Gastrocnemius medialis (tissue), 4 donors: ENCODE results near the gene BHLHA15. TPM values are rescaled to one million over a fixed set of nuclear protein-coding genes. Genes with fewer than 3 reads are reported as not detected.
A peak's percentile ranks its signal among the peaks of the same experiment; 100 is the strongest.

Experiments used
- ATAC-seq, 2 donors: fragments of 150-250 bp; one replicate each; pipeline ENCODE4 v1.9.1; 2016
- DNase-seq, 2 donors: peaks; one replicate each; pipeline ENCODE4 v3.0.0-alpha.2; 2019
- H3K27ac ChIP-seq, 4 donors: fragments of 200-600 bp; sonication (generic); 1 replicate in 1 of 4; 2 replicates in 3 of 4; pipeline ENCODE4 v1.5.1; 2016 to 2018; ENCODE audit warnings: mild to moderate bottlenecking in 2 of 4, moderate library complexity in 1 of 4
- H3K27me3 ChIP-seq, 3 donors: fragments of 200-600 bp; sonication (generic) in 2 of 3; 1 replicate in 1 of 3; 2 replicates in 2 of 3; pipeline versions ENCODE4 v1.5.1 to v1.6.0; 2016 to 2019; ENCODE audit warnings: mild to moderate bottlenecking in 1 of 3, moderate library complexity in 1 of 3
- H3K36me3 ChIP-seq, 2 donors: fragments of 200-600 bp; sonication (generic) in 1 of 2; one replicate each; pipeline ENCODE4 v1.5.1; 2017 to 2018
- H3K4me1 ChIP-seq, 2 donors: fragments of 200-600 bp; sonication (generic) in 1 of 2; one replicate each; pipeline ENCODE4 v1.5.1; 2016 to 2017; ENCODE audit warnings: mild to moderate bottlenecking in 2 of 2
- H3K4me3 ChIP-seq, 4 donors: fragments of 200-600 bp; sonication (generic) in 3 of 4; 1 replicate in 1 of 4; 2 replicates in 3 of 4; pipeline ENCODE4 v1.5.1; 2016 to 2019; ENCODE audit warnings: mild to moderate bottlenecking in 2 of 4
- H3K9me3 ChIP-seq, 3 donors: fragments of 200-600 bp; sonication (generic) in 2 of 3; 1 replicate in 1 of 3; 2 replicates in 2 of 3; pipeline ENCODE4 v1.5.1; 2016 to 2019
- POLR2A ChIP-seq, 2 donors: fragments of 450-650 bp; IDR thresholded peaks; one replicate each; pipeline ENCODE4 v1.6.1; 2017; ENCODE audit warnings: antibody characterized with exemption in 2 of 2, mild to moderate bottlenecking in 2 of 2, moderate library complexity in 2 of 2
- in situ Hi-C, 4 donors: fragments of 200-750 bp; cut with MboI; loops; one replicate each; pipeline versions ENCODE4 v1.15.0 to v1.8.0; 2017; ENCODE audit warnings: low sequenced_read_pairs in 4 of 4
- intact Hi-C: fragments of 100-400 bp; cut with DNase I; formaldehyde crosslinking; loops from one replicate; pipeline ENCODE4 v1.15.1; 2023; ENCODE audit warnings: low total_unique reads
- total RNA-seq, 4 donors: library from RNA; depleted of rRNA; stranded (reverse); fragments of >200 nt; gene quantifications; one replicate each; pipeline versions ENCODE4 v1.1.0 to v1.2.3, GENCODE V29; 2016
- TF ChIP-seq, protein P1 (sequence below), 5 experiments: fragments of 450-650 bp in 3 of 5; fragments of 200-600 bp in 2 of 5; sonication (generic) in 2 of 5; IDR thresholded peaks in 4 of 5; conservative IDR thresholded peaks in 1 of 5; 1 replicate in 4 of 5; 2 replicates in 1 of 5; pipeline ENCODE4 v1.5.1; 2016 to 2019; ENCODE audit warnings: antibody characterized with exemption in 5 of 5, mild to moderate bottlenecking in 3 of 5, moderate library complexity in 3 of 5

BHLHA15 gene
- total RNA-seq, 4 donors from 2014 or later, result 1.6 to 2.1 (median 1.8) TPM; not detected in 1

DNA sequence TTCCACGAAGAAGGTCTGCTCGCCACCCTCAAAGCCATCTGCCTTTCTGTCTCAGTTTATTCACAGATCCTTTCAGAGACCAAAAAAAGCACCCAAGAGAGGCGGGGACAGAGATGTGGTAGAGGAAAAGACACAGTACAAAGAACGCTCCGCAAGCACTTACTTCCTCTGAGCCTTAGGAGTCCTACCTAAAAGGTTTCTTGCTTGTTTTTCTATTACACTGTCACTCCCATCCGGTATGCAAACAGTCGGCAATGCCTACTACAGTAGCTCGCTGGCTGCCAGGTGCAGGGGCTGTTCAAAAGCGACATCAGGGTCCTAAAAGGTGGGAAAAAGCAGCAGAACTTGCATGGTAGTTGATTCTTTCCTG lies 40.0 kb downstream of the BHLHA15 start:
- ATAC-seq (no peak), DNase-seq (no peak)
- Histone ChIP-seq H3K36me3 (no peaks in the 10 kb centered on the region), H3K4me3 (peak overlapping the region; percentile 74 to 93 (median 86)), H3K4me1 (peaks cover 18 to 28% of the 10 kb centered on the region in 2 donors), H3K27ac (peak overlapping the region; percentile 85 to 94 (median 88)), H3K9me3 (no peaks in the 10 kb centered on the region), H3K27me3 (no peaks in the 10 kb centered on the region)
- no peak for TF ChIP-seq POLR2A (IDR thresholded peaks at IDR 0.05)
- TF ChIP-seq, protein P1, sequence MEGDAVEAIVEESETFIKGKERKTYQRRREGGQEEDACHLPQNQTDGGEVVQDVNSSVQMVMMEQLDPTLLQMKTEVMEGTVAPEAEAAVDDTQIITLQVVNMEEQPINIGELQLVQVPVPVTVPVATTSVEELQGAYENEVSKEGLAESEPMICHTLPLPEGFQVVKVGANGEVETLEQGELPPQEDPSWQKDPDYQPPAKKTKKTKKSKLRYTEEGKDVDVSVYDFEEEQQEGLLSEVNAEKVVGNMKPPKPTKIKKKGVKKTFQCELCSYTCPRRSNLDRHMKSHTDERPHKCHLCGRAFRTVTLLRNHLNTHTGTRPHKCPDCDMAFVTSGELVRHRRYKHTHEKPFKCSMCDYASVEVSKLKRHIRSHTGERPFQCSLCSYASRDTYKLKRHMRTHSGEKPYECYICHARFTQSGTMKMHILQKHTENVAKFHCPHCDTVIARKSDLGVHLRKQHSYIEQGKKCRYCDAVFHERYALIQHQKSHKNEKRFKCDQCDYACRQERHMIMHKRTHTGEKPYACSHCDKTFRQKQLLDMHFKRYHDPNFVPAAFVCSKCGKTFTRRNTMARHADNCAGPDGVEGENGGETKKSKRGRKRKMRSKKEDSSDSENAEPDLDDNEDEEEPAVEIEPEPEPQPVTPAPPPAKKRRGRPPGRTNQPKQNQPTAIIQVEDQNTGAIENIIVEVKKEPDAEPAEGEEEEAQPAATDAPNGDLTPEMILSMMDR (IDR thresholded peaks at IDR 0.05 in 4 of 5, conservative IDR thresholded peaks at IDR 0.05 in 1 of 5), result no peak
- in situ Hi-C loops (loop anchor here in 2 of 4 donors (25.0 kb wide), 2 partner anchors 139 to 161 kb away; partner anchors contain the start of genes BAIAP2L1 (in 1 of the 2) and LMTK2 (in 1 of the 2)), intact Hi-C loops (loop anchor here (5.0 kb wide), 1 partner anchor 144 kb away; the partner anchor contains the start of gene LMTK2)

DNA sequence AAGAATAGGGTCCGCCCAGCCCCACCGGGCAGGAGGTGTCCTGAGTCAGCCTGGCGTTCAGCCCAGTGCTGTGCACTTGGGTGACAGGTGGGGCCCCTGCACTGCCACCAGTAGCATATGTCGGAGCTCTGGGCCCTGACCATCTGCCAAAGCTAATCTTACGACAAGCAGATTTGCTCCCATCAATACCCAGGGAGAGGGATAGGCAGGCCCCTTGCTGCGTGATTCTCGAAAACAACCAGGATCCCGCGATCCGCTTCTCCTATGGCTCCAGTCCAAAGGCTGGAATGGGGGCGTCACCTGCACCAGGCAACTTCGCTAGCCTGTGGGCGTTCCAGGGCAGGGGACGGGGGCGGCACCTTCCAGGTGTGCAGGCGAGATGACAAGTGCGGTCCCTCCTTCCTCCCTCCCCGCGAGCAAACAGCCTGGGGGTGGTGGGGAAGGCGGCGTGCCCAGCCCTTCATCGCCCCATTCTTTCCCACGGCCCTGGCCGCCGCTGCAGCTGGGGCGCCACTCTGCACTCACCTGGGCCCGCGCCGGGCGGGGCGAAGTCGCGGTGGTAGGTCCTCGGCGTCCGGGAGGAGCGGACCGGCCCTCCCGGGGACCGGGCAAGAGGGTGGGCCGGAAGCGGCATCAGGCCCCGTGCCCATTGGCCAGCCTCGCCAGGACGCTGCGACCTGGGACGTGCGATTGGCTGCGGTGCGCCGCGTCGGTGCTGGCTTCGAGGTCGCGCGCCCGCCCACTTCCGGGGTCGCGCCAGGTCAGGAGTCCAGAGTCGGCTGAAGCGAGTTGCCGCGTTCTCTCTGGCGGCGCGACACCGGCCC lies 40.6 kb downstream of the BHLHA15 start, which contains the start of gene TECPR1:
TSS of gene TECPR1 (minus strand) at position 632 of the 824 bp plus-strand sequence. CDS start 6,086 bp downstream, outside the sequence.
- Histone ChIP-seq H3K9me3 (no peaks in the 10 kb centered on the region), H3K4me1 (peaks cover 18 to 28% of the 10 kb centered on the region in 2 donors), H3K36me3 (no peaks in the 10 kb centered on the region), H3K27ac (peak within 1 kb of the TSS; percentile 85 to 94 (median 88)), H3K27me3 (no peaks in the 10 kb centered on the region), H3K4me3 (peak within 1 kb of the TSS; percentile 74 to 93 (median 86))
- TF ChIP-seq POLR2A (IDR thresholded peaks at IDR 0.05), result peak; percentile 45 to 60
- TF ChIP-seq, protein P1 (IDR thresholded peaks at IDR 0.05 in 4 of 5, conservative IDR thresholded peaks at IDR 0.05 in 1 of 5), result peak in 1 of 5 experiments; percentile 18
- ATAC-seq, result peak; percentile 94 to 96
- intact Hi-C loops (loop anchor here (1.0 to 5.0 kb wide), 4 partner anchors 28 to 149 kb away; partner anchors contain the start of genes BAIAP2L1 and LMTK2), in situ Hi-C loops (loop anchor here in 2 of 4 donors (25.0 kb wide), 2 partner anchors 140 to 160 kb away; partner anchors contain the start of genes BAIAP2L1 (in 1 of the 2) and LMTK2 (in 1 of the 2))
- peak; percentile 94 to 95 for DNase-seq

DNA sequence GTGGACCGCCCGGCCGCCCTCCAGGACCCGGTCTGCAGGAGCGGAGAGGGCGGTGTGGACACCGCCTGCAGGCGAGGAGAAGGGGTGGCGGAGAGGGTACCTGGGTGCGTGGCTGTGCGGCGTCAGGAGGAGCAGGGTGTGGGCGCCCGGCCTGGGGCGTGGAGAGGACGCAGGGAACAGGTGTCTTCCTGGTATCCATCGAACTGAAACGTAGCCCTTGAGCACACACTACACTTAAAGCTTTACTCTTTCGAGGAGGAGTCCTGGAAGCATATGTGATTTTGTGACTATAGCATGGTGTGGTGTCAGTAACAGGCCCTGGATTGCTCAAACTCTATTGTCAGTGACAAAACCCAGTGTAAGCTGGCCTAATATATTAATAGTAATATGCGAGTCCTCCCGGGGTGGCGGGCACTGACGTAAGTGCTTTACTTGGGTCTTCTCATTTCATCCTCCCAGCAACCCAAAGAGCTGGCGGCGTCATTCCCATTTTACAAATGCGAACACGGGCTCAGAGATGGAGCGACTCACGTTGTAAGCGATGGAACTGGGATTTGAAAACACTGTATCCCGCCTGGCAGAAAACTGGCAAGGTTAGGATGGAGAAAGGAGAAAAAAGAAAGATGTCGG lies 41.3 kb downstream of the BHLHA15 start:
- H3K4me3 ChIP-seq, result peak overlapping the region; percentile 74 to 93 (median 86)
- DNase-seq, result no peak
- peak; percentile 40 to 76 for ATAC-seq
- peaks cover 18 to 28% of the 10 kb centered on the region in 2 donors for H3K4me1 ChIP-seq
- intact Hi-C loops, result loop anchor here (1.0 to 5.0 kb wide), 4 partner anchors 28 to 148 kb away; partner anchors contain the start of genes BAIAP2L1 and LMTK2
- peak overlapping the region; percentile 85 to 94 (median 88) for H3K27ac ChIP-seq
- H3K27me3 ChIP-seq, result no peaks in the 10 kb centered on the region
- TF ChIP-seq, protein P1 (IDR thresholded peaks at IDR 0.05 in 4 of 5, conservative IDR thresholded peaks at IDR 0.05 in 1 of 5), result no peak
- no peak for TF ChIP-seq POLR2A (IDR thresholded peaks at IDR 0.05)
- no peaks in the 10 kb centered on the region for H3K36me3 ChIP-seq
- in situ Hi-C loops, result loop anchor here in 2 of 4 donors (25.0 kb wide), 2 partner anchors 140 to 160 kb away; partner anchors contain the start of genes BAIAP2L1 (in 1 of the 2) and LMTK2 (in 1 of the 2)
- H3K9me3 ChIP-seq, result no peaks in the 10 kb centered on the region

DNA sequence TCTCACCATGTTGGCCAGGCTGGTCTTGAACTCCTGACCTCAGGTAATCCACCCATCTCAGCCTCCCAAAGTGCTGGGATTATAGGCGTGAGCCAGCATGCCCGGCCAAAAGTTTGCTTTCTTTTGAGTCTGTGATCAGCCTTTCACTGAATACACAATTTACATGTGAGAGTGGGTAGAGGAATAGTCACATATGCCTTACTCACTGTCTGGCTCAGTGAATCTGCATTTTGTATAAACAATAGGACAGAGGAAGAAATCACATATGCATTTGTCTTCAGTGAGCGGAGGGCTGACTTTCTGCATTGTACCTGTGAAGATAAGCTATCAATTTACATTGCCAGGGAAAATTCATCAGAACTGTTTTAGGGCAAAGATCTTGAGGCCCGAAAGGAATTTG lies 43.3 kb downstream of the BHLHA15 start:
- Histone ChIP-seq H3K9me3 (no peaks in the 10 kb centered on the region), H3K27ac (no peak overlapping the region), H3K36me3 (no peaks in the 10 kb centered on the region), H3K27me3 (no peaks in the 10 kb centered on the region), H3K4me3 (no peak overlapping the region), H3K4me1 (peaks cover 18 to 28% of the 10 kb centered on the region in 2 donors)
- DNase-seq (no peak), ATAC-seq (no peak)
- TF ChIP-seq, protein P1 (IDR thresholded peaks at IDR 0.05 in 4 of 5, conservative IDR thresholded peaks at IDR 0.05 in 1 of 5), result no peak
- no peak for TF ChIP-seq POLR2A (IDR thresholded peaks at IDR 0.05)
- intact Hi-C loops (loop anchor here (5.0 kb wide), 1 partner anchor 147 kb away; the partner anchor contains the start of gene LMTK2), in situ Hi-C loops (loop anchor here in 2 of 4 donors (25.0 kb wide), 2 partner anchors 142 to 158 kb away; partner anchors contain the start of genes BAIAP2L1 (in 1 of the 2) and LMTK2 (in 1 of the 2))
